OCI-LY1 (cell line): ENCODE data around the gene BACE1-AS.

Experiments
- H2AFZ ChIP-seq: fragments of 200-600 bp; sonication (generic), shearing (Covaris generic); 2 replicates; pipeline ENCODE4 v1.6.0; 2014; ENCODE audit warnings: antibody characterized with exemption, mild to moderate bottlenecking, low read length
- H3F3A ChIP-seq: fragments of 200-600 bp; sonication (generic), shearing (Covaris generic); 2 replicates; pipeline ENCODE4 v1.6.0; 2014; ENCODE audit warnings: mild to moderate bottlenecking, antibody characterized with exemption, low read length, moderate library complexity; ENCODE audit not compliant: insufficient read depth
- H3K27ac ChIP-seq: fragments of 200-600 bp; sonication (generic); 2 replicates; pipeline ENCODE4 v1.5.1; 2014; ENCODE audit warnings: low read length, mixed run types, mild to moderate bottlenecking, low read depth; ENCODE audit not compliant: poor library complexity, severe bottlenecking
- H3K27me3 ChIP-seq: fragments of 200-600 bp; sonication (generic); 2 replicates; pipeline ENCODE4 v1.6.0; 2014; ENCODE audit warnings: antibody characterized with exemption, mild to moderate bottlenecking, low read length, moderate library complexity; ENCODE audit not compliant: insufficient read depth
- H3K36me3 ChIP-seq: fragments of 200-600 bp; sonication (generic); 2 replicates; pipeline ENCODE4 v1.6.1; 2014; ENCODE audit warnings: mild to moderate bottlenecking, antibody characterized with exemption, low read length, moderate library complexity, mixed read lengths; ENCODE audit not compliant: insufficient read depth
- H3K4me1 ChIP-seq: fragments of 200-600 bp; sonication (generic); 2 replicates; pipeline ENCODE4 v1.5.1; 2014; ENCODE audit warnings: mild to moderate bottlenecking, low read length, moderate library complexity; ENCODE audit not compliant: insufficient read depth, severe bottlenecking
- H3K4me2 ChIP-seq: fragments of 200-600 bp; sonication (generic), shearing (Covaris generic); 2 replicates; pipeline ENCODE4 v1.6.1; 2014; ENCODE audit warnings: low read length
- H3K4me3 ChIP-seq: fragments of 200-600 bp; sonication (generic); 2 replicates; pipeline ENCODE4 v1.5.1; 2014; ENCODE audit warnings: low read length, low read depth, mild to moderate bottlenecking, mixed read lengths; ENCODE audit not compliant: poor library complexity, severe bottlenecking
- H3K79me2 ChIP-seq: fragments of 200-600 bp; shearing (Covaris generic); 2 replicates; pipeline ENCODE4 v1.6.1; 2016; ENCODE audit warnings: mixed run types, low read length, mixed read lengths; ENCODE audit not compliant: insufficient read depth
- H3K9ac ChIP-seq: fragments of 200-600 bp; sonication (generic), shearing (Covaris generic); 2 replicates; pipeline ENCODE4 v1.6.1; 2014; ENCODE audit warnings: mild to moderate bottlenecking, low read length, mixed read lengths
- H3K9me2 ChIP-seq: fragments of 200-600 bp; sonication (generic), shearing (Covaris generic); 2 replicates; pipeline ENCODE4 v1.6.1; 2014; ENCODE audit warnings: low read depth, mild to moderate bottlenecking, low read length, mixed read lengths
- H3K9me3 ChIP-seq: fragments of 200-600 bp; shearing (Covaris generic); 2 replicates; pipeline ENCODE4 v1.6.1; 2014; ENCODE audit warnings: low read length, mixed read lengths
- H4K20me1 ChIP-seq: fragments of 200-600 bp; sonication (generic), shearing (Covaris generic); 2 replicates; pipeline ENCODE4 v1.6.0; 2016; ENCODE audit warnings: mild to moderate bottlenecking, low read length; ENCODE audit not compliant: insufficient read depth
- EZH2 ChIP-seq: fragments of 200-600 bp; sonication (generic), shearing (Covaris generic); IDR thresholded peaks from 2 replicates; pipeline ENCODE4 v1.8.0; 2017; ENCODE audit warnings: borderline replicate concordance, mixed run types, mild to moderate bottlenecking, antibody characterized with exemption, low read length, moderate library complexity, mixed read lengths
- TF ChIP-seq, protein P1 (sequence below): fragments of 200-600 bp; sonication (generic), shearing (Covaris generic); IDR thresholded peaks from 2 replicates; pipeline ENCODE4 v1.5.1; 2017; ENCODE audit warnings: mild to moderate bottlenecking, antibody characterized with exemption, low read length, moderate library complexity, mixed read lengths

Gene BACE1-AS

DNA sequence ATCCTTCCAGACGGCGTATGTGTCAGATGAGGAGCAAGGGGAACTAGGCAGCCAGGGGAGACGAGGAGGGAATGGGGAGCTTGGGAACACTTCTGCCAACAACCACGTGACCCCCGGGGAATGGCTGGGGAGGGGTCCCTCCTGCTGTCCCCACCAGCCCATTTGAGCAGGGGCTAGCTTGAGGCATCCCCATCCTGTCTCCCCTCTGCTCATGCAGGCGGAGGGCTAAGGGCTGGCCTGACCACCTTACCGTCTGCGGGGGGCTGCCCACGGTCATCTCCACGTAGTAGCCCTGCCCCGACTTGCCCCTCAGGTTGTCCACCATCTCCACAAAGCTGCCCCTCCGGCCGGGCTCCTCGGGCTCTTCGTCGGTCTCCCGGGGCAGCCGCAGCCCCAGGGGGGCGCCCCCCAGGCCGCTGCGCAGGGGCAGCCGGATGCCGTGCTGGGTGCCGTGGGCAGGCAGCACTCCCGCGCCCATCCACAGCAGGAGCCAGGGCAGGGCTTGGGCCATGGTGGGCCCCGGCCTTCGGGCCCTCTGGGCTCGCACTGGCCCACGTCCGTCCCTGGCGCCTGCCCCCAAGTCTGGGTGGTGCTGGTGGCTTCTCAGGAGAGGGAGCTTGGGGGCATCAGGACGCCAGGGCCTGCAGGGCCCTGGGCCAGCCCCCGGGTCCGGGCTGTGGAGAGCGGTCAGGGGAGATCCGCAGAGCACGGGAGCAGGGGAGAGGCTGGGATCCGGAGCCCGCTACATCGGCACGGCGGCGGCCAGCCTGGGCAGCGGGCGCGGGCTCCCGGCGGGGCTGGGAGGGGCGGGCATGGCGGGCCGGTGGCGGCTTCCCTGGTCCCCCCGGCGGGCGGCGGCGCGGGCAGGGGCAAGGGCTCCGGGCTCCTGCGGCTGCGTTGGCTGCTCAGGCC, 24.4 kb downstream of the BACE1-AS start:
- H3K9ac ChIP-seq, result no peak overlapping the region
- no peak overlapping the region for H2AFZ ChIP-seq
- H3K9me3 ChIP-seq, result no peaks in the 10 kb centered on the region
- H3F3A ChIP-seq, result no peaks in the 10 kb centered on the region
- no peak overlapping the region for H3K27ac ChIP-seq
- no peaks in the 10 kb centered on the region for H3K9me2 ChIP-seq
- H3K4me1 ChIP-seq, result no peaks in the 10 kb centered on the region
- TF ChIP-seq, protein P1, sequence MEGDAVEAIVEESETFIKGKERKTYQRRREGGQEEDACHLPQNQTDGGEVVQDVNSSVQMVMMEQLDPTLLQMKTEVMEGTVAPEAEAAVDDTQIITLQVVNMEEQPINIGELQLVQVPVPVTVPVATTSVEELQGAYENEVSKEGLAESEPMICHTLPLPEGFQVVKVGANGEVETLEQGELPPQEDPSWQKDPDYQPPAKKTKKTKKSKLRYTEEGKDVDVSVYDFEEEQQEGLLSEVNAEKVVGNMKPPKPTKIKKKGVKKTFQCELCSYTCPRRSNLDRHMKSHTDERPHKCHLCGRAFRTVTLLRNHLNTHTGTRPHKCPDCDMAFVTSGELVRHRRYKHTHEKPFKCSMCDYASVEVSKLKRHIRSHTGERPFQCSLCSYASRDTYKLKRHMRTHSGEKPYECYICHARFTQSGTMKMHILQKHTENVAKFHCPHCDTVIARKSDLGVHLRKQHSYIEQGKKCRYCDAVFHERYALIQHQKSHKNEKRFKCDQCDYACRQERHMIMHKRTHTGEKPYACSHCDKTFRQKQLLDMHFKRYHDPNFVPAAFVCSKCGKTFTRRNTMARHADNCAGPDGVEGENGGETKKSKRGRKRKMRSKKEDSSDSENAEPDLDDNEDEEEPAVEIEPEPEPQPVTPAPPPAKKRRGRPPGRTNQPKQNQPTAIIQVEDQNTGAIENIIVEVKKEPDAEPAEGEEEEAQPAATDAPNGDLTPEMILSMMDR, result no peak
- no peak for TF ChIP-seq EZH2
- H3K27me3 ChIP-seq, result no peaks in the 10 kb centered on the region
- no peaks in the 10 kb centered on the region for H4K20me1 ChIP-seq
- no peaks in the 10 kb centered on the region for H3K79me2 ChIP-seq
- no peak overlapping the region for H3K4me2 ChIP-seq
- H3K4me3 ChIP-seq, result no peak overlapping the region
- no peaks in the 10 kb centered on the region for H3K36me3 ChIP-seq

DNA sequence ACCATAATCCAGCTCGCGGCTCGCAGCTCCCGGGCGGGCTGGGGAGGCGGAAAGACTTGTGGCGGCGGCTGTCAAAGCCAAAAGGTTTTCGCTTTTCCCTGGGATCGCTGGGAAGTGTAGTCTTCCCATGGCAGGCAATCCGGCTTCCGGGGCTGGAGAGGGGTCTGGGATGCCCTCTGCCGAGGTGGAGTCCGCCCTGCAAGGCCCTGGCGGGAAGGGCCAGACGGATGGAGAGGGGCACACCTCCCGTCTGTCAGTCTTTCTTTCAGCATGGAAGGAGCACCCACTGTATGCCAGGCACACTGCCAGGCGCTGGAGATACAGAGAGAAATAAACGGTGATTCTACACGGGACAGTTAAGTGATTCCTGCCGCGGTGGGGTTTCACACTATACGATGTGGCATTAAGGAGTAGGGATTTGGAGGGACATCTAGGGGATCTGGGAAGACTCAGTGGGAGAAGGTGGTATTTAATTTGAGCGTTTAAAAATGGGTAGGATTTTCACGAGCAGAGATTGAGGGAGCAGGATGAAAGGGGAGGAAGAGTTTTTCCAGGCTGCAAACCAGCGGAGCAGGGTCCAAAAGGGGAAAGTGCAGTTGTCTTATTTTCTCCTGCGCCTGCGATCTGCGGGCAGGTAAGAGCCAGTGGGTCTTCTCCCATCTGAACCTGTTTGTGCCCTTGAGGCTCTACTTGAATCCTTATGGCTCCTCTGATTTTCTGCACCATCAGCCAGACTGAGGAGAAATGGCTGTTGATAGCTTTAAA, 25.2 kb downstream of the BACE1-AS start, which contains the start of gene BACE1:
Gene BACE1, minus strand, starts transcription at position 60 of the 765 bp plus-strand sequence. CDS start 461 bp downstream, outside the sequence.
- H2AFZ ChIP-seq, result no peak within 1 kb of the TSS
- TF ChIP-seq, protein P1, result no peak
- TF ChIP-seq EZH2, result no peak

DNA sequence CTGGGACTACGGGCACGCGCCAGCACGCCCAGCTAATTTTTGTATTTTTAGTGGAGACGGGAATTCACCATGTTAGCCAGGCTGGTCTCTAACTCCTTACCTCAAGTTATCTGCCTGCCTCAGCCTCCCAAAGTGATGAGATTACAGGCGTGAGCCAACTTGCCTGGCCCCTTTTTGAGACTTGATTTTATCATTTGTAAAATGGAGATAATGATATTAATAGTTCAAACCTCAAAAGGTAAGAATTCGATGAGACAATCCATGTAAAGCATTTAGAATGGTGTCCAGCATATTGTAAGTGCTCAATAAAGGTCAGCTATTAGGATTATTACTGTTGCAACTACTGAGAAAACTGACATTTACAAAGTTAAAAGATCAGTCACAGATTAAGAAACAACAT, 27.6 kb downstream of the BACE1-AS start:
- H3K4me3 ChIP-seq, result no peak overlapping the region
- no peaks in the 10 kb centered on the region for H3F3A ChIP-seq
- H3K9me3 ChIP-seq, result no peaks in the 10 kb centered on the region
- no peaks in the 10 kb centered on the region for H3K9me2 ChIP-seq
- H3K9ac ChIP-seq, result no peak overlapping the region
- TF ChIP-seq, protein P1, result no peak
- no peak for TF ChIP-seq EZH2
- no peaks in the 10 kb centered on the region for H3K27me3 ChIP-seq
- H3K4me1 ChIP-seq, result no peaks in the 10 kb centered on the region
- H3K4me2 ChIP-seq, result no peak overlapping the region
- H3K79me2 ChIP-seq, result no peaks in the 10 kb centered on the region
- no peak overlapping the region for H3K27ac ChIP-seq
- H4K20me1 ChIP-seq, result no peaks in the 10 kb centered on the region
- H3K36me3 ChIP-seq, result no peaks in the 10 kb centered on the region
- no peak overlapping the region for H2AFZ ChIP-seq

More for the DNA sequence above, 25.2 kb downstream of the BACE1-AS start, which contains the start of gene BACE1:
- Histone ChIP-seq H3K79me2 (no peaks in the 10 kb centered on the region), H3K9ac (no peak within 1 kb of the TSS), H3F3A (no peaks in the 10 kb centered on the region), H3K4me2 (no peak within 1 kb of the TSS), H3K9me3 (no peaks in the 10 kb centered on the region), H3K27me3 (no peaks in the 10 kb centered on the region), H3K27ac (no peak within 1 kb of the TSS), H3K36me3 (no peaks in the 10 kb centered on the region), H3K4me1 (no peaks in the 10 kb centered on the region), H3K4me3 (no peak within 1 kb of the TSS), H4K20me1 (no peaks in the 10 kb centered on the region), H3K9me2 (no peaks in the 10 kb centered on the region)
